Neural crest cell (in vitro differentiated cells): ENCODE results near the gene DDI1. TPM values are rescaled to one million over a fixed set of nuclear protein-coding genes. Genes with fewer than 3 reads are reported as not detected.

Experiments used
- DNase-seq: peaks from one replicate; pipeline ENCODE4 v3.0.0; 2021; ENCODE audit warnings: low read depth, mixed read lengths, low spot score
- H3K27ac Mint-ChIP-seq: one replicate; pipeline ENCODE4 v1.8.0; 2021; ENCODE audit warnings: mild to moderate bottlenecking, mixed read lengths; ENCODE audit not compliant: unreplicated experiment
- H3K27me3 Mint-ChIP-seq: 2 replicates; pipeline ENCODE4 v1.8.0; 2021; ENCODE audit warnings: low read depth, mild to moderate bottlenecking, mixed read lengths
- H3K36me3 Mint-ChIP-seq: 2 replicates; pipeline ENCODE4 v1.8.0; 2021; ENCODE audit warnings: low read depth, mild to moderate bottlenecking, mixed read lengths
- H3K4me1 Mint-ChIP-seq: 2 replicates; pipeline ENCODE4 v1.8.0; 2021; ENCODE audit warnings: mixed read lengths
- H3K4me3 Mint-ChIP-seq: one replicate; pipeline ENCODE4 v1.8.0; 2021; ENCODE audit warnings: mild to moderate bottlenecking, mixed read lengths
- H3K9me3 Mint-ChIP-seq: 2 replicates; pipeline ENCODE4 v1.8.0; 2021; ENCODE audit warnings: mixed read lengths
- total RNA-seq: library from RNA; stranded (reverse); gene quantifications from 2 replicates; pipeline ENCODE4 v1.2.1, GENCODE V29; 2021
- TF ChIP-seq, protein P1 (sequence below): fragments of 200-600 bp; sonication (generic); conservative IDR thresholded peaks from 2 replicates; pipeline ENCODE4 v1.5.0; 2021; ENCODE audit warnings: antibody characterized with exemption, mild to moderate bottlenecking

DDI1 gene
- total RNA-seq, 1 donor from 2014 or later = not detected

DNA sequence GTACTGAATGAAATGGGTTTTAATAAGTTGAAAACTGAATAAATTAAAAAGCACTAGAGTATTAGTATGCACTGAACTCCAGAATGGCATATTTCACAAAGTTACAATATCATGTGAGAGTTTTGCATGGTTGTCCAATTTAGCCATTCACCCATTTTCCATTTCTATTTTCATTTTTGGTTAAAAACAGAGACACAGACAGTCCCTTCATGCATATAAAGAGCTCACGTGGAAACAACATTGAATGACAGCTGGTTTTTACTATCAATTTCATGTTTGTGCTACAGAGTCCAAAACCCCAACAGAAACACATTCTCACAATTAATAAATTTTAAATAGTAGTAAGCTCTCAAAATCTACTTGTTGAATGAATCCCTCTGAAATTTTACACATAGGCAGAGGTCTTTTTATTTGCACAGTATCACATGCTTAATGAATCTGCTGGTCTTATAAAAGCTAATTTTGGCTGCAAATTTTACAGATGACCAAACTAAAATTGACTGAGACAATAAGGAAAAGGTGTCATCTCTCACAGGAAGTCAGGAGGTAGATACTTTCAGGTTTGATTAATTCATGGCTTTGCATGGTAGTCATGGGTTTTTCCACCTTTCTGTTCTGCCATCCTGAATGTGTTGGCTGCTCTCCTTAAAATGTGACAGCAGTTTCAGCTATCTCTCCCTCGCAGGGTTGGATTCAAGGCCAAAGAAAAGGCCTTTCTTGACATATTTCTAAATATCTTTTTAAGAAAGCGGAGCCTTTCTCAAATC is 20.6 kb upstream of the DDI1 start:
- DNase-seq = no peak
- Mint-ChIP-seq H3K36me3 (no peaks in the 10 kb centered on the region), H3K4me1 (no peaks in the 10 kb centered on the region), H3K27ac (no peak overlapping the region), H3K9me3 (peaks cover 5% of the 10 kb centered on the region), H3K27me3 (no peaks in the 10 kb centered on the region), H3K4me3 (no peak overlapping the region)
- TF ChIP-seq, protein P1, sequence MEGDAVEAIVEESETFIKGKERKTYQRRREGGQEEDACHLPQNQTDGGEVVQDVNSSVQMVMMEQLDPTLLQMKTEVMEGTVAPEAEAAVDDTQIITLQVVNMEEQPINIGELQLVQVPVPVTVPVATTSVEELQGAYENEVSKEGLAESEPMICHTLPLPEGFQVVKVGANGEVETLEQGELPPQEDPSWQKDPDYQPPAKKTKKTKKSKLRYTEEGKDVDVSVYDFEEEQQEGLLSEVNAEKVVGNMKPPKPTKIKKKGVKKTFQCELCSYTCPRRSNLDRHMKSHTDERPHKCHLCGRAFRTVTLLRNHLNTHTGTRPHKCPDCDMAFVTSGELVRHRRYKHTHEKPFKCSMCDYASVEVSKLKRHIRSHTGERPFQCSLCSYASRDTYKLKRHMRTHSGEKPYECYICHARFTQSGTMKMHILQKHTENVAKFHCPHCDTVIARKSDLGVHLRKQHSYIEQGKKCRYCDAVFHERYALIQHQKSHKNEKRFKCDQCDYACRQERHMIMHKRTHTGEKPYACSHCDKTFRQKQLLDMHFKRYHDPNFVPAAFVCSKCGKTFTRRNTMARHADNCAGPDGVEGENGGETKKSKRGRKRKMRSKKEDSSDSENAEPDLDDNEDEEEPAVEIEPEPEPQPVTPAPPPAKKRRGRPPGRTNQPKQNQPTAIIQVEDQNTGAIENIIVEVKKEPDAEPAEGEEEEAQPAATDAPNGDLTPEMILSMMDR = no peak

DNA sequence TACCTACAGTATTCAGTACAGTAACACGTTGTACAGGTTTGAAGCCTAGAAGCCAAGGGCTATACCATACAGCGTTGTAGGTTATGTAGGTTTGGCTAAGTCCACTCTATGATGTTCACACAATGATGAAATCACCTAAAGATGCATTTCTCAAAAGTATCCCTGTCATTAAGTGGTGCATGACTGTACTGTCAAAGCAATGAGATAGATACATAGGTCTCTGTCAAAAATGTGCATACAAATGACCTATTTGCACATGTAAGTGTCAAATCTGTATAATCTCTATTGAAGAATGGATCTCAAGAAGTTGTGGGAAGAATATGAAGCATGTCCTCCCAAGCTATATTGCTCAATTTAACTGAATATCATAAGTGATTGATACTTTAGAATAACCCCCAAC is 11.9 kb upstream of the DDI1 start:
- Mint-ChIP-seq H3K4me3 (no peak overlapping the region), H3K27me3 (no peaks in the 10 kb centered on the region), H3K9me3 (no peaks in the 10 kb centered on the region), H3K36me3 (no peaks in the 10 kb centered on the region), H3K4me1 (no peaks in the 10 kb centered on the region), H3K27ac (no peak overlapping the region)
- TF ChIP-seq, protein P1 = no peak
- no peak for DNase-seq

DNA sequence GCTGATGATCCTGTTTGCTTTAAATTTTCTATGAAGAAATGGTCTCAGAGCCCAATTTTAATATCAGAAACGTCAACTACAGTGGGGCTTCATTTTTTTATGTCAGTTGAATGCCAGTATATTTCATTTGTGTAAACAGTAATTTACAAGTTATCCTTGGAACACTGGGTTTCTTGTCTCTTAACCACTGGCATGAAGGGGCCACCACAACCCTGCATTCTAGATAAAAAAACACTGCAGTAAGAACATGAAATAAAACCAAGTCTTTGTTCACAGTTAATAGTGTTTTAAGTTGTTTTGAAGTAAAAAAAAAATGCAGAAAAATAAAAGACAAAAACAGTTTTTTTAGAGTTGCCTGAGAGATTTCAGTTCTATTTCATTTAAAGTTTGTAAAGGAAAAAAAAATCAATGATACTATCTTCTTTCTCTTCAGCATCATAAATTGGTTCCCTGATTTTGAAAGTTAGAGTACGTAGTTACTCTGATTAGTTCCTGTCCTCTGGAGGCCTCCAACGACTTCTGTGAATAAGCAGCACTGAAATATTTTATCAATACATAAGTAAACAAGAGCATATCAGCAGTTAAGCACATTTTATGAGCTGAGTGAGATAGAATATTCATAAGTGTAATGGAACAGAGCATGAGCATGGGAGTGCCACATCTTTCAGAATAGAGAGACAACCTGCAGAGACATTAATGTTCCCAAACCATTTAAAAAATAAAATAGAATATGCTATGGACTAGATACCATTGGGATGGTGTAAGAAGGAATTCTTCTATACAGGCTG is 7.8 kb upstream of the DDI1 start:
- TF ChIP-seq, protein P1 = no peak
- Mint-ChIP-seq H3K4me1 (no peaks in the 10 kb centered on the region), H3K27ac (no peak overlapping the region)

DNA sequence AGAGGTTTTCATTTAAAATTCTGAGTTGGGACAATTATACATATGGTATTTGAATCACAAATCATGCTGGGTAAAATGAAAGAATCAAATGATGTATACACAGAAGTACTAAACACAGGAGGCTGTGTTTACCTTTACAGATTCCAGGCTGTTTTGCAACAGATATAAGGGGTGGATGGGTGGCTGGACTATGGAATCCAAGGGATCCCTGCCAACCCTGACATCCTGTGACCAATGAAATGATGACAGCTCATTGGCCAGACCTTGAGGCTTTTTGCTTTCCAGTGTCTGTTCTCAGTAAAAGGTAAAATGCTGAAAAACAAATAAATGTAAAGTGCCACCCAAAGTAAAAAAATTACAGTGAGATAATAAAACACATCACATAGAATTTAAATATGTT is 3.3 kb upstream of the DDI1 start:
- TF ChIP-seq, protein P1 = no peak
- DNase-seq = no peak
- Mint-ChIP-seq H3K4me1 (no peaks in the 10 kb centered on the region), H3K9me3 (peaks cover 7% of the 10 kb centered on the region), H3K4me3 (no peak overlapping the region), H3K27me3 (no peaks in the 10 kb centered on the region), H3K36me3 (no peaks in the 10 kb centered on the region), H3K27ac (no peak overlapping the region)

More for the DNA sequence above, 7.8 kb upstream of the DDI1 start:
- H3K9me3 Mint-ChIP-seq = peaks cover 4% of the 10 kb centered on the region
- DNase-seq = no peak
- H3K4me3 Mint-ChIP-seq = no peak overlapping the region
- H3K36me3 Mint-ChIP-seq = no peaks in the 10 kb centered on the region
- no peaks in the 10 kb centered on the region for H3K27me3 Mint-ChIP-seq

DNA sequence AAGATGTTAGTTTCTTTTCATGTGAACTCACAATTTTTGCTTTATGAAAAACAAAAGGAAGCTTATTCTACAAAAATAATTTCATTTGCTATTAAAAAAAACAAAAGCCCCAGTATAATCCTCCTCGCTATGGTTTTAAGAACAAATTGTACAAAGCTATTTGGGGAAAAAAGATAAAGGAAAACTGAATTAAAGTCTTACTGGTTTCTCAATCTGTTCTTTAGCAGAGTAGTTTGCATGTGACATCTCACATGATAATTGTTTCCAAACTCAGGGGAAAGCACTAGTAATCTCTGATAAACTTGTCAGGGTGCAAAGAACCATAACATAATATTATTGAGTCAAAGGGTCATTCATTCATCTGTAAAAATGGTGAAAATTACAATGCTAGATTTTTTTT is 2.9 kb upstream of the DDI1 start:
- Mint-ChIP-seq H3K27ac (no peak overlapping the region), H3K4me1 (no peaks in the 10 kb centered on the region)

More for the DNA sequence above, 2.9 kb upstream of the DDI1 start:
- Mint-ChIP-seq H3K4me3 (no peak overlapping the region), H3K9me3 (peaks cover 7% of the 10 kb centered on the region), H3K27me3 (no peaks in the 10 kb centered on the region), H3K36me3 (no peaks in the 10 kb centered on the region)
- TF ChIP-seq, protein P1 = no peak
- DNase-seq = no peak
